HepG2 (cell line): ENCODE data around the gene CKS1B. TPM values are rescaled to one million over a fixed set of nuclear protein-coding genes. Genes with fewer than 3 reads are reported as not detected.

ENCODE experiments used
- ARID3A ChIP-seq: IDR thresholded peaks from 2 replicates; pipeline ENCODE4 v1.6.1; 2012; ENCODE audit warnings: low read depth, low read length, improper control_type of control experiment
- E2F1 ChIP-seq: sonication (generic); formaldehyde crosslinking; IDR thresholded peaks from 2 replicates; pipeline ENCODE4 v1.5.0; 2020; ENCODE audit warnings: missing genetic modification reagents
- KAT7 ChIP-seq: IDR thresholded peaks from 2 replicates; pipeline ENCODE4 v1.6.1; 2018; ENCODE audit warnings: borderline replicate concordance, missing compliant biosample characterization
- SNAI1 ChIP-seq: sonication (generic); formaldehyde crosslinking; IDR thresholded peaks from 2 replicates; pipeline ENCODE4 v1.5.0; 2020; ENCODE audit warnings: mild to moderate bottlenecking, missing genetic modification reagents, borderline replicate concordance
- ZBTB10 ChIP-seq: sonication (generic); formaldehyde crosslinking; IDR thresholded peaks from 2 replicates; pipeline ENCODE4 v1.4.0; 2020; ENCODE audit warnings: missing genetic modification reagents, borderline replicate concordance
- ZBTB33 ChIP-seq: sonication (generic); formaldehyde crosslinking; IDR thresholded peaks from 2 replicates; pipeline ENCODE4 v1.4.0; 2020; ENCODE audit warnings: missing genetic modification reagents
- ZGPAT ChIP-seq: IDR thresholded peaks from 2 replicates; pipeline ENCODE4 v1.6.1; 2016; ENCODE audit warnings: mild to moderate bottlenecking
- ZNF230 ChIP-seq: sonication (generic); formaldehyde crosslinking; IDR thresholded peaks from 2 replicates; pipeline ENCODE4 v1.4.0; 2020; ENCODE audit warnings: mild to moderate bottlenecking, missing genetic modification reagents
- ZNF318 ChIP-seq: sonication (generic); formaldehyde crosslinking; IDR thresholded peaks from 2 replicates; pipeline ENCODE4 v1.4.0; 2020; ENCODE audit warnings: mild to moderate bottlenecking, missing genetic modification reagents
- ZNF549 ChIP-seq: sonication (generic); formaldehyde crosslinking; IDR thresholded peaks from 2 replicates; pipeline ENCODE4 v1.5.0; 2020; ENCODE audit warnings: missing genetic modification reagents
- polyA plus RNA-seq, 8 experiments: library from polyadenylated mRNA; depleted of rRNA in 3 of 8; stranded (reverse) in 7 of 8; unstranded in 1 of 8; fragments of >200 nt; fragmentation: Illumina TruSeq in 4 of 8; extraction: Trizol in 4 of 8; gene quantifications; 2 replicates each; pipeline versions ENCODE4 v1.2.1 to v1.2.3, GENCODE V29; 2011 to 2016; ENCODE audit warnings: low read depth in 4 of 8, missing spikeins in 1 of 8, mixed read lengths in 1 of 8; ENCODE audit not compliant: insufficient read depth in 1 of 8
- total RNA-seq, 5 experiments: library from RNA; depleted of rRNA; stranded (reverse); fragments of >200 nt; fragmentation: Illumina TruSeq; extraction: Trizol; gene quantifications; 2 replicates each; pipeline ENCODE4 v1.2.3, GENCODE V29; 2016; ENCODE audit warnings: low read depth in 1 of 5

The CKS1B gene
- total and polyA plus RNA-seq, 2 of the 13 experiments (the other 11 are each of a cell fraction or from before 2014, with no cell fraction given) = 217 to 222 TPM

GRCh38 chr1:154944401-154945159, 29.9 kb upstream of the CKS1B start (continued):
- TF ChIP-seq ARID3A (no peak), ZNF549 (CRISPR knock-in tag) (no peak), ZNF230 (CRISPR knock-in tag) (peak; percentile 39; the same call in 1 of the 2 replicates), KAT7 (CRISPR knock-in tag) (no peak), ZBTB33 (CRISPR knock-in tag) (no peak), ZGPAT (CRISPR knock-in tag) (peak; percentile 78), E2F1 (CRISPR knock-in tag) (no peak), ZBTB10 (peak; percentile 12; the same call in 1 of the 2 replicates), SNAI1 (no peak), ZNF318 (no peak)
